Lung (tissue), 12 donors: ENCODE measurements around the gene CNGB1. TPM values are rescaled to one million over a fixed set of nuclear protein-coding genes. Genes with fewer than 3 reads are reported as not detected.

Experiments
- ATAC-seq: fragments of 200-7000 bp; cut with Tn5 transposase; one replicate; pipeline ENCODE4 v1.9.1; 2020; ENCODE audit warnings: moderate number of reproducible peaks; ENCODE audit not compliant: insufficient read depth, low FRiP score
- DNase-seq, 3 donors: peaks; one replicate each; pipeline ENCODE4 v3.0.0-alpha.2; 2013 to 2017
- H3K27ac ChIP-seq, 2 donors: one replicate each; pipeline ENCODE4 v1.5.1; 2013; ENCODE audit warnings: mild to moderate bottlenecking in 2 of 2, moderate library complexity in 2 of 2, control low read depth in 1 of 2, inconsistent platforms in 1 of 2, low read depth in 1 of 2, low read length in 1 of 2
- H3K27me3 ChIP-seq, 3 donors: one replicate each; pipeline ENCODE4 v1.5.1; 2013; ENCODE audit warnings: low read length in 2 of 3; ENCODE audit not compliant: control insufficient read depth in 3 of 3, insufficient read depth in 3 of 3
- H3K36me3 ChIP-seq, 4 donors: one replicate each; pipeline ENCODE4 v1.5.1; 2013; ENCODE audit warnings: low read length in 4 of 4, mild to moderate bottlenecking in 1 of 4, moderate library complexity in 1 of 4; ENCODE audit not compliant: control insufficient read depth in 4 of 4, insufficient read depth in 4 of 4
- H3K4me1 ChIP-seq, 5 donors: one replicate each; pipeline ENCODE4 v1.5.1; 2013; ENCODE audit warnings: low read length in 5 of 5, mild to moderate bottlenecking in 2 of 5, moderate library complexity in 1 of 5; ENCODE audit not compliant: control insufficient read depth in 5 of 5, insufficient read depth in 5 of 5
- H3K4me3 ChIP-seq: one replicate; pipeline ENCODE4 v1.5.1; 2013; ENCODE audit warnings: mild to moderate bottlenecking, control low read depth, moderate library complexity
- H3K9ac ChIP-seq, 2 donors: one replicate each; pipeline ENCODE4 v1.5.1; 2013; ENCODE audit warnings: low read length in 2 of 2, control low read depth in 1 of 2; ENCODE audit not compliant: insufficient read depth in 1 of 2
- H3K9me3 ChIP-seq, 4 donors: one replicate each; pipeline ENCODE4 v1.5.1; 2013; ENCODE audit warnings: low read length in 3 of 4, mild to moderate bottlenecking in 1 of 4, moderate library complexity in 1 of 4; ENCODE audit not compliant: control insufficient read depth in 4 of 4, insufficient read depth in 3 of 4
- WGBS, 2 donors: extraction: QIAGEN DNeasy Blood & Tissue Kit; methylation state at CpG; one replicate each; pipeline ENCODE4 v1.1.7; 2013; 5-methylcytosine and 5-hydroxymethylcytosine counted together
- polyA plus RNA-seq, 2 donors: library from polyadenylated mRNA; stranded (reverse); fragments of 200-250 nt; gene quantifications; one replicate each; pipeline ENCODE4 v1.2.1, GENCODE V29; 2013
- total RNA-seq, 2 donors: library from RNA; depleted of rRNA in 1 of 2; stranded (reverse); fragments of >200 nt in 1 of 2; gene quantifications; one replicate each; pipeline ENCODE4 v1.2.1, GENCODE V29; 2014 to 2021
- TF ChIP-seq, protein P1 (sequence below): IDR thresholded peaks from 2 replicates; pipeline ENCODE4 v1.5.1; 2012; ENCODE audit warnings: mild to moderate bottlenecking; ENCODE audit errors: control extremely low read depth, extremely low read depth
- donor health status: control.
- donor health status: control.
- donor health status: Bipolar disorder and iron deficiency.
- donor health status: healthy.
- donor health status: DM: yes; HTN: yes; CAD: no.

The CNGB1 gene
- total and polyA plus RNA-seq, 4 donors: 0.14 to 0.43 (median 0.19) TPM

- Histone ChIP-seq H3K36me3 (no peaks in the 10 kb centered on the region), H3K4me3 (no peak overlapping the region), H3K4me1 (peaks cover 0 to 8% (median 0%) of the 10 kb centered on the region in 5 donors), H3K9ac (no peak overlapping the region), H3K27me3 (peaks cover 0 to 6% (median 2%) of the 10 kb centered on the region in 3 donors), H3K9me3 (peaks cover 0 to 2% (median 0%) of the 10 kb centered on the region in 4 donors), H3K27ac (no peak overlapping the region)
- 52 to 54% methylated on average over 8 of the region's 8 CpGs for WGBS, 2 donors
- TF ChIP-seq, protein P1, sequence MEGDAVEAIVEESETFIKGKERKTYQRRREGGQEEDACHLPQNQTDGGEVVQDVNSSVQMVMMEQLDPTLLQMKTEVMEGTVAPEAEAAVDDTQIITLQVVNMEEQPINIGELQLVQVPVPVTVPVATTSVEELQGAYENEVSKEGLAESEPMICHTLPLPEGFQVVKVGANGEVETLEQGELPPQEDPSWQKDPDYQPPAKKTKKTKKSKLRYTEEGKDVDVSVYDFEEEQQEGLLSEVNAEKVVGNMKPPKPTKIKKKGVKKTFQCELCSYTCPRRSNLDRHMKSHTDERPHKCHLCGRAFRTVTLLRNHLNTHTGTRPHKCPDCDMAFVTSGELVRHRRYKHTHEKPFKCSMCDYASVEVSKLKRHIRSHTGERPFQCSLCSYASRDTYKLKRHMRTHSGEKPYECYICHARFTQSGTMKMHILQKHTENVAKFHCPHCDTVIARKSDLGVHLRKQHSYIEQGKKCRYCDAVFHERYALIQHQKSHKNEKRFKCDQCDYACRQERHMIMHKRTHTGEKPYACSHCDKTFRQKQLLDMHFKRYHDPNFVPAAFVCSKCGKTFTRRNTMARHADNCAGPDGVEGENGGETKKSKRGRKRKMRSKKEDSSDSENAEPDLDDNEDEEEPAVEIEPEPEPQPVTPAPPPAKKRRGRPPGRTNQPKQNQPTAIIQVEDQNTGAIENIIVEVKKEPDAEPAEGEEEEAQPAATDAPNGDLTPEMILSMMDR: no peak
- ATAC-seq (no peak), DNase-seq (no peak)
Measured at GRCh38 chr16:57904101-57904500, 66.8 kb downstream of the CNGB1 start.

DNA sequence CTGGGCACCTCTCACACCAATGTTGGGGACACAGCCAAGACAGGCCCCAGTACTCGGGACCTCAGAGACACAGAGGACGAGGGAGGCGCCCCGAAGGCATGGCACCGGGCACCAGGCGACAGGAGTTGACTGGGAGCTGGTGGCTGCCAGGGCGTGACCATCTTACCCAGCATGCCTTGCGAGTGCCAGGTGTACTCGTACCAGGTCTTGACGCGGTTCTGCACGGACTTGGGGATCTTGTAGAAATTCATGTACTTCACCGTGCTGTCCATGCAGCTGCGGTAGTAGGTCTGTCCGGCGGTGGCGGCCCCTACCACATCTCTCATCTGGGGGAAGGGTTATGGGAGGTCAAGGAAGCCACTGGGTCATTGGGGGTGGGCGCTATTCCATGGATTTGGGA is 67.3 kb downstream of the CNGB1 start:
- TF ChIP-seq, protein P1: no peak
- Histone ChIP-seq H3K4me3 (no peak overlapping the region), H3K9me3 (peaks cover 0 to 2% (median 0%) of the 10 kb centered on the region in 4 donors), H3K27ac (no peak overlapping the region), H3K36me3 (no peaks in the 10 kb centered on the region), H3K9ac (no peak overlapping the region), H3K4me1 (peaks cover 0 to 8% (median 0%) of the 10 kb centered on the region in 5 donors), H3K27me3 (peaks cover 0 to 6% (median 6%) of the 10 kb centered on the region in 3 donors)
- no peak for ATAC-seq
- DNase-seq: no peak
- WGBS, 2 donors: 72 to 84% methylated on average over 18 of the region's 18 CpGs

GRCh38 chr16:57901480-57902069 is 69.4 kb downstream of the CNGB1 start:
- TF ChIP-seq, protein P1: no peak
- H3K4me1 ChIP-seq: peaks cover 0 to 3% (median 0%) of the 10 kb centered on the region in 5 donors
- H3K9me3 ChIP-seq: peaks cover 0 to 2% (median 0%) of the 10 kb centered on the region in 4 donors
- no peak for DNase-seq
- H3K27ac ChIP-seq: no peak overlapping the region
- H3K9ac ChIP-seq: no peak overlapping the region
- no peaks in the 10 kb centered on the region for H3K36me3 ChIP-seq
- peaks cover 0 to 8% (median 7%) of the 10 kb centered on the region in 3 donors for H3K27me3 ChIP-seq
- H3K4me3 ChIP-seq: no peak overlapping the region
- 89 to 92% methylated on average over 12 of the region's 12 CpGs for WGBS, 2 donors
- no peak for ATAC-seq
